Epithelial cell of proximal tubule (primary cell): ENCODE data around the gene INTS1. TPM values are rescaled to one million over a fixed set of nuclear protein-coding genes. Genes with fewer than 3 reads are reported as not detected.

Experiments used
- DNase-seq: peaks from one replicate; pipeline ENCODE4 v3.0.0-alpha.2; 2011; ENCODE audit warnings: low read depth
- H3K4me3 ChIP-seq: 2 replicates; pipeline ENCODE4 v1.5.1; 2011; ENCODE audit warnings: low read depth, mild to moderate bottlenecking, low read length
- CTCF ChIP-seq: conservative IDR thresholded peaks from 2 replicates; pipeline ENCODE4 v1.5.1; 2012; ENCODE audit warnings: low read depth, mild to moderate bottlenecking, low read length
- total RNA-seq: library from RNA; depleted of rRNA; stranded (reverse); fragments of >200 nt; gene quantifications from 2 replicates; pipeline ENCODE4 v1.2.3, GENCODE V29; 2015

INTS1 gene
- total RNA-seq, 1 donor from 2014 or later, result 88.2 TPM

GRCh38 chr7:1457059-1457948 is 46.9 kb downstream of the INTS1 start:
- peak overlapping the region; percentile 76 for H3K4me3 ChIP-seq
- no peak for DNase-seq
- no peak for TF ChIP-seq CTCF

- TF ChIP-seq CTCF, result no peak
- no peak overlapping the region for H3K4me3 ChIP-seq
- DNase-seq, result no peak
Observed at GRCh38 chr7:1455955-1456354, 48.2 kb downstream of the INTS1 start.

- no peak overlapping the region for H3K4me3 ChIP-seq
- DNase-seq, result no peak
- TF ChIP-seq CTCF, result no peak
Observed at GRCh38 chr7:1455241-1455939, 48.8 kb downstream of the INTS1 start.

- no peak for DNase-seq
- TF ChIP-seq CTCF, result no peak
- no peak overlapping the region for H3K4me3 ChIP-seq
Observed at GRCh38 chr7:1454542-1454941, 49.6 kb downstream of the INTS1 start.

GRCh38 chr7:1452205-1452604 is 52.0 kb downstream of the INTS1 start:
- no peak for TF ChIP-seq CTCF
- no peak for DNase-seq
- no peak overlapping the region for H3K4me3 ChIP-seq

- DNase-seq, result no peak
- no peak overlapping the region for H3K4me3 ChIP-seq
- no peak for TF ChIP-seq CTCF
Observed at GRCh38 chr7:1450987-1451386, 53.2 kb downstream of the INTS1 start.
